Mesodermal cell (in vitro differentiated cells): ENCODE measurements around the gene HSPB1. TPM values are rescaled to one million over a fixed set of nuclear protein-coding genes. Genes with fewer than 3 reads are reported as not detected.

Source experiments
- H3K27ac ChIP-seq: 2 replicates; pipeline ENCODE4 v1.7.0; 2013; ENCODE audit warnings: mild to moderate bottlenecking, low read depth, low read length, moderate library complexity; ENCODE audit not compliant: severe bottlenecking
- H3K36me3 ChIP-seq: 2 replicates; pipeline ENCODE4 v1.7.1; 2013; ENCODE audit warnings: mild to moderate bottlenecking, low read length, moderate library complexity; ENCODE audit not compliant: control insufficient read depth, insufficient read depth
- H3K4me1 ChIP-seq: one replicate; pipeline ENCODE4 v1.7.1; 2013; ENCODE audit warnings: mild to moderate bottlenecking, low read length; ENCODE audit not compliant: insufficient read depth, control insufficient read depth, poor library complexity, severe bottlenecking
- H3K4me3 ChIP-seq: 2 replicates; pipeline ENCODE4 v1.7.0; 2013; ENCODE audit warnings: low read length, control low read depth, mild to moderate bottlenecking; ENCODE audit not compliant: insufficient read depth, poor library complexity, severe bottlenecking; ENCODE audit errors: extremely low read depth
- H3K9me3 ChIP-seq: 2 replicates; pipeline ENCODE4 v1.7.1; 2013; ENCODE audit warnings: mild to moderate bottlenecking, low read length, moderate library complexity; ENCODE audit not compliant: control insufficient read depth
- WGBS, 2 experiments: methylation state at CpG; one replicate each; pipeline ENCODE4 v1.1.5; 2013; ENCODE audit warnings: missing lambda C conversion rate in 2 of 2; ENCODE audit not compliant: insufficient coverage in 2 of 2; 5-methylcytosine and 5-hydroxymethylcytosine counted together
- polyA plus RNA-seq, 2 experiments: library from polyadenylated mRNA; stranded (reverse); fragments of 50-300 nt; gene quantifications; one replicate each; pipeline ENCODE4 v1.2.3, GENCODE V29; 2013

The HSPB1 gene
- polyA plus RNA-seq (2013, experiment 1 of 2), result 475 TPM
- 398 TPM for polyA plus RNA-seq (2013, experiment 2 of 2)

DNA sequence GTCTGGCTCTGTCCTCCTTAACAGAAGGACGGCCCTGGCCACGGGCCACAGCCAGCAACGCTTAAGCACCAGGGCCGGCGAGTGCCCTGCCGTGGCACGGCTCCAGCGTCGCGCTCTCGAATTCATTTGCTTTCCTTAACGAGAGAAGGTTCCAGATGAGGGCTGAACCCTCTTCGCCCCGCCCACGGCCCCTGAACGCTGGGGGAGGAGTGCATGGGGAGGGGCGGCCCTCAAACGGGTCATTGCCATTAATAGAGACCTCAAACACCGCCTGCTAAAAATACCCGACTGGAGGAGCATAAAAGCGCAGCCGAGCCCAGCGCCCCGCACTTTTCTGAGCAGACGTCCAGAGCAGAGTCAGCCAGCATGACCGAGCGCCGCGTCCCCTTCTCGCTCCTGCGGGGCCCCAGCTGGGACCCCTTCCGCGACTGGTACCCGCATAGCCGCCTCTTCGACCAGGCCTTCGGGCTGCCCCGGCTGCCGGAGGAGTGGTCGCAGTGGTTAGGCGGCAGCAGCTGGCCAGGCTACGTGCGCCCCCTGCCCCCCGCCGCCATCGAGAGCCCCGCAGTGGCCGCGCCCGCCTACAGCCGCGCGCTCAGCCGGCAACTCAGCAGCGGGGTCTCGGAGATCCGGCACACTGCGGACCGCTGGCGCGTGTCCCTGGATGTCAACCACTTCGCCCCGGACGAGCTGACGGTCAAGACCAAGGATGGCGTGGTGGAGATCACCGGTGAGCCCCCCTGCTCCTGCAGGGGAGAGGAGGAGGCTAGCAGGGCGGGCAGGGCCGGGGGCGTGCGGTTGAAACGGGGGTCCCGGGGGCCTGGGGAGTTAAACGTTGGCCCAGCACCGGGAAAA, at the start of gene HSPB1:
TSS of gene HSPB1 (plus strand) at position 327 of the 855 bp plus-strand sequence. CDS start at position 367, 40 bp downstream.
- WGBS, 2 experiments, result 1% methylated on average over 55 to 73 of the region's 75 CpGs
- Histone ChIP-seq H3K36me3 (peaks cover 9% of the 10 kb centered on the region), H3K27ac (peak within 1 kb of the TSS; percentile 83), H3K4me3 (peak within 1 kb of the TSS; percentile 83), H3K4me1 (peaks cover 27% of the 10 kb centered on the region), H3K9me3 (no peaks in the 10 kb centered on the region)

DNA sequence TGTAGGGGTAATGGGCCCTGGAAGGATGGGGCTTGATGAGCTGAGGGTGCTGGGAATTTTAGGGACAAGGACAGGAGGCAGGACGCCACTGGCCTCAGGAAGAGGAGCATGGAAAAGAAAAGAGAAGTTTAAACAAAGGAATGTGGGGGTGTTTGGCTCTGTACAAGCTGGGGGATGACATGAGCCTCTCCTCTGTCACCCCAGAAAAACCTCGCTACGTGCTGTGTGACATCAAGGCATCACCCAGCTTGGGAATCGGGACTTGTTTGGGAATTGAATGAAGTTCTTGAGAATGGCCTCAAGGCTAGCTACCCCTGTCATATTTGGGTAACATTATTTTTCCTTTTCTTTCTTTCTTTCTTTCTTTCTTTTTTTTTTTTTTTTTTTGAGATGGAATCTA, 47.7 kb upstream of the HSPB1 start:
- H3K27ac ChIP-seq, result no peak overlapping the region
- WGBS, 2 experiments, result 96 to 100% methylated on average over 1 to 4 of the region's 4 CpGs
- H3K4me1 ChIP-seq, result no peaks in the 10 kb centered on the region
- no peaks in the 10 kb centered on the region for H3K9me3 ChIP-seq
- no peak overlapping the region for H3K4me3 ChIP-seq
- no peaks in the 10 kb centered on the region for H3K36me3 ChIP-seq

GRCh38 chr7:76257973-76258372, 44.5 kb upstream of the HSPB1 start:
- 60 to 80% methylated on average over 1 to 7 of the region's 8 CpGs for WGBS, 2 experiments
- Histone ChIP-seq H3K4me3 (no peak overlapping the region), H3K4me1 (no peaks in the 10 kb centered on the region), H3K27ac (no peak overlapping the region), H3K9me3 (no peaks in the 10 kb centered on the region), H3K36me3 (no peaks in the 10 kb centered on the region)

GRCh38 chr7:76259124-76260093, 43.1 kb upstream of the HSPB1 start:
- WGBS, 2 experiments, result 14 to 31% methylated on average over 28 to 29 of the region's 50 CpGs
- Histone ChIP-seq H3K4me1 (no peaks in the 10 kb centered on the region), H3K36me3 (no peaks in the 10 kb centered on the region), H3K4me3 (peak overlapping the region; percentile 37), H3K9me3 (no peaks in the 10 kb centered on the region), H3K27ac (no peak overlapping the region)

DNA sequence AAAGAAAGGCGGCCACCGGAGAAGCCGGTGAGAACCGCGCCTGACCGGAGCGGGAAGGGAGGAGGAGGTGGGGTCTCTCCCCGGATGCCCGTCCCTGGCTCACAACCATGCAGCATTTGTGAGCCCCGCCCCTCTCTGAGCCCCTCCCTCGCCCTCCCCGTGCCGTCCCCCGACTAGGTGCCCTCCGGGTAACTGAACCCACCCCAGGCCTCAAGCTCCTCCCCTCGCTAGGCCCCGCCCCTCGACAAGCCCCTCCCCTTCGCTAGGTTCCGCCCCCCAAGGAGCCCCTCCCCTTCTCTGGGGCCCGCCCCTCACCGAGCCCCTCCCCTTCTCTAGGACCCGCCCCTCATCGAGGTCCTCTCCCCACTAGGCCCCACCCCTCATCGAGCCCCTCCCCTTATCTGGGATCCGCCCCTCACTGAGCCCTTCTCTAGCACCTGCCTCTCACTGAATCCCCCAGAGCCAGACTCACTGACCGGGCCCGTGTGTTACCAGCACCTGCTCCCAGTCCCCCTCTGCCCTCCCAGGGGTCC, 42.2 kb upstream of the HSPB1 start:
- no peaks in the 10 kb centered on the region for H3K9me3 ChIP-seq
- 3 to 14% methylated on average over 7 to 9 of the region's 28 CpGs for WGBS, 2 experiments
- H3K4me1 ChIP-seq, result no peaks in the 10 kb centered on the region
- no peak overlapping the region for H3K27ac ChIP-seq
- H3K36me3 ChIP-seq, result no peaks in the 10 kb centered on the region
- H3K4me3 ChIP-seq, result peak overlapping the region; percentile 37

DNA sequence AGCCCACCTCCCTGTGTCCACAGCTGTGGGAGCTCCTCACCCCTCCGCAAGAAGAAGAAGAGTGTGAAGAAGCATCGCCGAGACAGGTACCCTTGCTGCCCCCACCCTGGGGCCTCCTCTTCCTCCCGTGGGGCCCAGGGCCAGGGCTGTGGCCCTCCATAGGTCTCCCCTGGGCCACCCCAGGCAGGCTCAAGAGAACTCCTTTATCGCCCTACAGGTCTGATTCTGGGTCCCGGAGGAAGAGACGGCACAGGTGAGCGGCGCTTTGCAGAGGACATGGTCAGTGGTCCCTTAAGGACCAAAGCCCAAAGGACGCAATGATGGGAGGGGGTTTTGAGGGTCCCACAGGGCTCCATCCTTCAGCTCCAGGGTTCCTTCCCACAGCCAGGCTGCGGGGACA, 41.1 kb upstream of the HSPB1 start:
- no peaks in the 10 kb centered on the region for H3K9me3 ChIP-seq
- 96% methylated on average over 9 to 11 of the region's 11 CpGs for WGBS, 2 experiments
- no peak overlapping the region for H3K4me3 ChIP-seq
- H3K36me3 ChIP-seq, result no peaks in the 10 kb centered on the region
- H3K4me1 ChIP-seq, result no peaks in the 10 kb centered on the region
- no peak overlapping the region for H3K27ac ChIP-seq

DNA sequence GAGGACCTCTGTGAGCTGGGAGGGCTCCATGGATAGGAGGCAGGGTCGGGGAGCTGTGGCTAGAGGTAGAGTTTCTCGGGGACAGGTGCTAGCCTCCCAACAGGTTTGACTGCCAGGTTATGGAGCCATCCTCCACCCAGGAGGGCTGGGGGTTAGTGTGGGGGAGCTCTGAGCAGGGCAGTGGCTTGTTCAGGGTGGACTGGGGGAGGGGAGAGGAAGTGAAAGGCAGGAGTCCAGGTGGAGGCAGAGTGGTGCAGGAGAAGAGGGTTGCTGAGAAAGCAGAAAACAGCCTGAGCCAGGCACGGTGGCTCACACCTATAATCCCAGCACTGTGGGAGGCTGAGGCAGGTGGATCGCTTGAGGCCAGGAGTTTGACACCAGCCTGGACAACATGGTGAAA, 40.5 kb upstream of the HSPB1 start:
- Histone ChIP-seq H3K36me3 (no peaks in the 10 kb centered on the region), H3K27ac (no peak overlapping the region), H3K9me3 (no peaks in the 10 kb centered on the region), H3K4me3 (no peak overlapping the region), H3K4me1 (no peaks in the 10 kb centered on the region)
- WGBS, 2 experiments, result 59 to 63% methylated on average over 2 to 4 of the region's 4 CpGs

DNA sequence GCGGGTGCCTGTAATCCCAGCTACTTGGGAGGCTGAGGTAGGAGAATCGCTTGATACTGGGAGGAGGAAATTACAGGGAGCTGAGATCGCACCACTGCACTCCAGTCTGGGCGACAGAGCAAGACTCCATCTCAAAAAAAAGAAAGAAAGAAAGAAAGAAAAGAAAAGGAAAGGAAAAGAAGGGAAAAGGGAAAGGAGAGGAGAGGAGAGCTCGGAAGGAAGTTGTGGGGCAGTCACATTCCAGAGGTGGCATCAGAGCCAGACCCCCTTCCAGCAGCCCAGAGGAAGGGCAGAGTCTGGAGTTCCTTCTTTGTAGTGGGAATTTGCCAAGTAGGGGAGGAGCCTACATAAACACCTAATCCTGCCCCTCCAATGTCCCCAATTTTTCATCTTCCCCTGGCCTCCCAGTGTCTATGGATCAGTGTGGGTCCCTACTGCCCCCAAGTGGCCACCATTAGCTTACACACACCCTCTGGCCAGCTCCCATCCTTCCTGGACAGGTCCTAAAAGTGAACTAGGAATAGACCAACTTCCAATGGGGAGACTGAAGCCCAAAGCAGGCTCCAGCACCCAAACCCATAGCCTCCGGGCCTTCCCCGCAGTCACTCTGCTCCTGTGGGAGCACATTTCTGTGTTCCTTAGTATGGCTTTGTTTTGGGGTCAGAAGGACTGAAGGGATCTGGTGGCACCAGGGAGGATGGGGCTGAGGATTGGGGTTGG, 39.6 kb upstream of the HSPB1 start:
- Histone ChIP-seq H3K36me3 (no peaks in the 10 kb centered on the region), H3K9me3 (no peaks in the 10 kb centered on the region), H3K4me3 (no peak overlapping the region), H3K27ac (no peak overlapping the region), H3K4me1 (no peaks in the 10 kb centered on the region)
- 70 to 73% methylated on average over 4 of the region's 7 CpGs for WGBS, 2 experiments

- Histone ChIP-seq H3K4me3 (no peak overlapping the region), H3K27ac (no peak overlapping the region), H3K36me3 (no peaks in the 10 kb centered on the region), H3K9me3 (no peaks in the 10 kb centered on the region), H3K4me1 (no peaks in the 10 kb centered on the region)
- WGBS, 2 experiments, result 76% methylated on average over 3 of the region's 7 CpGs; no CpG with 5 or more reads in 1 of the 2 experiments
Observed at GRCh38 chr7:76265299-76265698, 37.2 kb upstream of the HSPB1 start.
